GM23338 (cell line): ENCODE measurements around the gene LRP1B. TPM values are rescaled to one million over a fixed set of nuclear protein-coding genes. Genes with fewer than 3 reads are reported as not detected.
"Not testable (repeated sequence)": the region's sequence is repeated elsewhere in the genome, so short reads cannot be mapped to it uniquely, and the experiment has no call there.

Source experiments
- ATAC-seq: fragments of 200-7000 bp; cut with Tn5 transposase; 3 replicates; pipeline ENCODE4 v1.9.1; 2020
- DNase-seq: peaks from one replicate; pipeline ENCODE4 v3.0.0-alpha.2; 2015; ENCODE audit warnings: low spot score
- H2AFZ ChIP-seq: fragments of 200-600 bp; sonication (generic); 2 replicates; pipeline ENCODE4 v1.8.0; 2016; ENCODE audit warnings: antibody characterized with exemption, mild to moderate bottlenecking, moderate library complexity
- H3F3A ChIP-seq: fragments of 200-600 bp; sonication (generic); replicated peaks from 2 replicates; pipeline ENCODE4 v1.8.0; 2017; ENCODE audit warnings: antibody characterized with exemption, mixed run types, low read depth
- H3K27ac ChIP-seq: fragments of 200-600 bp; sonication (generic); 2 replicates; pipeline ENCODE4 v1.6.1; 2016; ENCODE audit warnings: low read depth
- H3K27me3 ChIP-seq: fragments of 200-600 bp; sonication (generic); 2 replicates; pipeline ENCODE4 v1.8.0; 2016; ENCODE audit warnings: mild to moderate bottlenecking, mixed run types, moderate library complexity; ENCODE audit not compliant: insufficient read depth
- H3K36me3 ChIP-seq: fragments of 200-600 bp; sonication (generic); 2 replicates; pipeline ENCODE4 v1.8.0; 2016; ENCODE audit warnings: mild to moderate bottlenecking; ENCODE audit not compliant: insufficient read depth
- H3K4me1 ChIP-seq: fragments of 200-600 bp; sonication (generic); 2 replicates; pipeline ENCODE4 v1.8.0; 2016; ENCODE audit warnings: mild to moderate bottlenecking, moderate library complexity; ENCODE audit not compliant: insufficient read depth
- H3K4me2 ChIP-seq: fragments of 200-600 bp; sonication (generic); 2 replicates; pipeline ENCODE4 v1.7.1; 2017; ENCODE audit warnings: mixed run types
- H3K4me3 ChIP-seq: fragments of 200-600 bp; sonication (generic); 2 replicates; pipeline ENCODE4 v1.6.1; 2016; ENCODE audit warnings: mixed run types
- H3K79me2 ChIP-seq: fragments of 200-600 bp; sonication (generic); replicated peaks from 2 replicates; pipeline ENCODE4 v1.8.0; 2017; ENCODE audit warnings: mild to moderate bottlenecking; ENCODE audit not compliant: insufficient read depth
- H3K9me2 ChIP-seq: fragments of 200-600 bp; sonication (generic); 2 replicates; pipeline ENCODE4 v1.8.0; 2017; ENCODE audit not compliant: insufficient read depth
- H4K20me1 ChIP-seq: fragments of 200-600 bp; sonication (generic); replicated peaks from 2 replicates; pipeline ENCODE4 v1.8.0; 2017; ENCODE audit warnings: mild to moderate bottlenecking; ENCODE audit not compliant: insufficient read depth
- H3K27ac Mint-ChIP-seq: 2 replicates; pipeline ENCODE4 v1.8.0; 2020; ENCODE audit warnings: inconsistent platforms, mild to moderate bottlenecking, moderate library complexity, mixed read lengths
- H3K27me3 Mint-ChIP-seq: 3 replicates; pipeline ENCODE4 v1.8.0; 2022; ENCODE audit warnings: low read depth, mild to moderate bottlenecking, moderate library complexity, mixed read lengths, inconsistent platforms; ENCODE audit not compliant: insufficient read depth, poor library complexity
- H3K36me3 Mint-ChIP-seq: 3 replicates; pipeline ENCODE4 v1.8.0; 2021; ENCODE audit warnings: low read depth, mild to moderate bottlenecking, inconsistent platforms, moderate library complexity, mixed read lengths
- H3K4me1 Mint-ChIP-seq: 3 replicates; pipeline ENCODE4 v1.8.0; 2020; ENCODE audit warnings: mild to moderate bottlenecking, inconsistent platforms, mixed read lengths
- H3K4me3 Mint-ChIP-seq: 3 replicates; pipeline ENCODE4 v1.8.0; 2021; ENCODE audit warnings: moderate library complexity, mild to moderate bottlenecking, inconsistent platforms, mixed read lengths
- H3K9me3 Mint-ChIP-seq: 3 replicates; pipeline ENCODE4 v1.8.0; 2020; ENCODE audit warnings: moderate library complexity, mild to moderate bottlenecking, inconsistent platforms, mixed read lengths
- CTCF ChIP-seq, 2 experiments: fragments of 200-600 bp in 1 of 2; sonication (generic) in 1 of 2; conservative IDR thresholded peaks; 2 replicates each; pipeline versions ENCODE4 v1.5.1 to v1.6.1; 2016 to 2017; ENCODE audit warnings: antibody characterized with exemption in 2 of 2, low read depth in 2 of 2, mild to moderate bottlenecking in 2 of 2, moderate library complexity in 1 of 2
- ETS1 ChIP-seq: IDR thresholded peaks from 2 replicates; pipeline ENCODE4 v1.6.1; 2016; ENCODE audit warnings: antibody characterized with exemption
- EZH2 ChIP-seq: fragments of 200-600 bp; sonication (generic); IDR thresholded peaks from one replicate; pipeline ENCODE4 v1.8.0; 2017; ENCODE audit warnings: antibody characterized with exemption, mild to moderate bottlenecking, low read depth; ENCODE audit not compliant: unreplicated experiment
- EZH2phosphoT487 ChIP-seq: fragments of 200-600 bp; sonication (generic); IDR thresholded peaks from one replicate; pipeline ENCODE4 v1.8.1; 2018; ENCODE audit warnings: antibody characterized with exemption; ENCODE audit not compliant: unreplicated experiment
- JUNB ChIP-seq: IDR thresholded peaks from one replicate; pipeline ENCODE4 v1.6.1; 2016; ENCODE audit warnings: antibody characterized with exemption; ENCODE audit not compliant: unreplicated experiment
- REST ChIP-seq: IDR thresholded peaks from one replicate; pipeline ENCODE4 v1.6.1; 2018; ENCODE audit warnings: antibody characterized with exemption; ENCODE audit not compliant: unreplicated experiment
- STAT1 ChIP-seq: IDR thresholded peaks from one replicate; pipeline ENCODE4 v1.6.1; 2016; ENCODE audit warnings: antibody characterized with exemption; ENCODE audit not compliant: unreplicated experiment
- ZNF114 ChIP-seq: fragments of 250-450 bp; sonication (Bioruptor Pico); IDR thresholded peaks from 2 replicates; pipeline ENCODE4 v1.5.0; 2020; ENCODE audit warnings: mild to moderate bottlenecking, moderate library complexity
- polyA plus RNA-seq: library from polyadenylated mRNA; unstranded; fragments of >200 nt; fragmentation: Nextera tagmentation; extraction: Ambion mirVana; gene quantifications from 2 replicates; pipeline ENCODE4 v1.2.1, GENCODE V29; 2016
- total RNA-seq: library from RNA; depleted of rRNA; stranded (reverse); fragments of >200 nt; shearing (Covaris generic); gene quantifications from 2 replicates; pipeline ENCODE4 v1.2.3, GENCODE V29; 2014

Gene LRP1B
- total and polyA plus RNA-seq, 2 experiments from 2014 or later: 0.15 to 0.97 TPM

- no peak for TF ChIP-seq ZNF114 (CRISPR knock-in tag)
- no peak for TF ChIP-seq JUNB
- TF ChIP-seq REST: no peak
- no peak for TF ChIP-seq EZH2phosphoT487
- TF ChIP-seq STAT1: no peak
- no peak for TF ChIP-seq EZH2
Measured at GRCh38 chr2:140440815-140441214, 1690.0 kb downstream of the LRP1B start (continued).

- Histone ChIP-seq H2AFZ (peak overlapping the region; percentile 40; the same call in 1 of the 2 replicates), H3K79me2 (no peaks in the 10 kb centered on the region), H3K4me1 (0 out of 2 replicates have a peak, but pooled peaks cover 10% of the 10 kb centered on the region), H4K20me1 (no peaks in the 10 kb centered on the region), H3K9me2 (no peaks in the 10 kb centered on the region), H3F3A (no peaks in the 10 kb centered on the region), H3K4me2 (no peak overlapping the region), H3K4me3 (no peak overlapping the region), H3K27ac (peak overlapping the region; percentile 22; the same call in 1 of the 2 replicates), H3K27me3 (no peaks in the 10 kb centered on the region), H3K36me3 (no peaks in the 10 kb centered on the region)
- ATAC-seq (peak; percentile 52), DNase-seq (peak; percentile 8)
- Mint-ChIP-seq H3K36me3 (no peaks in the 10 kb centered on the region), H3K4me3 (no peak overlapping the region), H3K4me1 (peaks cover 14% of the 10 kb centered on the region; the same call in 2 of the 3 replicates), H3K27ac (peak overlapping the region; percentile 3; the same call in 1 of the 2 replicates), H3K9me3 (no peaks in the 10 kb centered on the region), H3K27me3 (no peaks in the 10 kb centered on the region)
- no peak for TF ChIP-seq JUNB
- TF ChIP-seq ETS1: no peak
- TF ChIP-seq EZH2phosphoT487: no peak
- TF ChIP-seq CTCF (conservative IDR thresholded peaks at IDR 0.05; ENCODE audit: low read depth in 2 of 2): no peak
- no peak for TF ChIP-seq EZH2
Measured at GRCh38 chr2:140436936-140437335, 1693.9 kb downstream of the LRP1B start.

- H3K36me3 ChIP-seq, H3K4me1 Mint-ChIP-seq, H3K27ac ChIP-seq, H3K4me2 ChIP-seq, ATAC-seq, H3K27me3 Mint-ChIP-seq, H4K20me1 ChIP-seq, H3K27ac Mint-ChIP-seq, H3F3A ChIP-seq, H3K4me1 ChIP-seq, H3K9me2 ChIP-seq, H2AFZ ChIP-seq, DNase-seq, H3K27me3 ChIP-seq, H3K79me2 ChIP-seq, H3K4me3 ChIP-seq, H3K4me3 Mint-ChIP-seq: not testable (repeated sequence)
- peaks cover 14% of the 10 kb centered on the region; the same call in 2 of the 3 replicates for H3K9me3 Mint-ChIP-seq
- H3K36me3 Mint-ChIP-seq: peaks cover 12% of the 10 kb centered on the region; the same call in 2 of the 3 replicates
Measured at GRCh38 chr2:140427033-140427432, 1703.8 kb downstream of the LRP1B start.
